ENCODE data around the gene LAPTM5.

DNA sequence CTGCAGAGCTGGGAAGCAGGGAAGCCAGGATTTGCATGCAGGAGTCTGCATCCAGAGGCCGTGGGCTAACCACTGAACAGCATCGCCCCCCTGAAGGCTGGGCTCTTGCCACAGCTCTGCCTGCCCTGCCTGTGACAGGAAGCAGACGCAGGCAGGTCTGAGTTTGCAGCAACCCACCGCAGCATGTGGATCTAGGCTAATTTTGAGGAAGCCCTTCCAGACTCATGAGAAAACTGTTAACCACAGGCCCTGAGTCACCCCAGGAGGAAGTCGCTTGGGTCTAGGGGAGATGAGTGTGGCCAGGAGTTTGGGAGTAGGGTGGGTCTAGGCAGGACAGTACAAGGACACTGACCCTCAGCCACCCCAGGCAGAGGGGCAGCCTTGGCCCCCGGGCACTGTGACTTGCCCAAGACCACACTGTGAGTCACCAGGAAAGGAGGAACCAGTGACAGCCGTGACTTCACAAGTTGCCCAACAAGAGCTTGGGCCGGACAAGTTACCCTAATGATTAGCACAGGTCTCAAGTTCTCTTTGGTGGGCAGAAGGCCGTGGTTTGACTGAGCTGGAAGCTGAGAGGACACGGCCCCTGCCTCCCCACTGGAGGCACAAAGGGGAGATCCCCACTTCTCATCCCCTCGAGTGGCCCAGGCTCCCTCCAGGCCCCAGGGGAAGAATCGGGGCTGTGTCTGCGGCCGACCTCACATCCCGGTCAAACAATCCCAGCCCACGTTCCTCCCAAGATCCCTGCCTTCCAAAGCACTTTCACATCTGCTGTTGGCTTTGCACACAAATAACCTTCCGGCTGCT is 826 bp downstream of the LAPTM5 start:
- TF ChIP-seq, protein P1, sequence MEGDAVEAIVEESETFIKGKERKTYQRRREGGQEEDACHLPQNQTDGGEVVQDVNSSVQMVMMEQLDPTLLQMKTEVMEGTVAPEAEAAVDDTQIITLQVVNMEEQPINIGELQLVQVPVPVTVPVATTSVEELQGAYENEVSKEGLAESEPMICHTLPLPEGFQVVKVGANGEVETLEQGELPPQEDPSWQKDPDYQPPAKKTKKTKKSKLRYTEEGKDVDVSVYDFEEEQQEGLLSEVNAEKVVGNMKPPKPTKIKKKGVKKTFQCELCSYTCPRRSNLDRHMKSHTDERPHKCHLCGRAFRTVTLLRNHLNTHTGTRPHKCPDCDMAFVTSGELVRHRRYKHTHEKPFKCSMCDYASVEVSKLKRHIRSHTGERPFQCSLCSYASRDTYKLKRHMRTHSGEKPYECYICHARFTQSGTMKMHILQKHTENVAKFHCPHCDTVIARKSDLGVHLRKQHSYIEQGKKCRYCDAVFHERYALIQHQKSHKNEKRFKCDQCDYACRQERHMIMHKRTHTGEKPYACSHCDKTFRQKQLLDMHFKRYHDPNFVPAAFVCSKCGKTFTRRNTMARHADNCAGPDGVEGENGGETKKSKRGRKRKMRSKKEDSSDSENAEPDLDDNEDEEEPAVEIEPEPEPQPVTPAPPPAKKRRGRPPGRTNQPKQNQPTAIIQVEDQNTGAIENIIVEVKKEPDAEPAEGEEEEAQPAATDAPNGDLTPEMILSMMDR (IDR thresholded peaks at IDR 0.05): no peak
- TF ChIP-seq POLR2AphosphoS5 (IDR thresholded peaks at IDR 0.05; ENCODE audit: low read depth, low read length) (no peak), SIN3A (IDR thresholded peaks at IDR 0.05; ENCODE audit: borderline replicate concordance, insufficient read depth, low read depth, low read length) (no peak)
